K562 (cell line): ENCODE measurements around the gene DBX1. TPM values are rescaled to one million over a fixed set of nuclear protein-coding genes. Genes with fewer than 3 reads are reported as not detected.

Experiments used
- ATAC-seq: fragments of 200-7000 bp; cut with Tn5 transposase; 3 replicates; pipeline ENCODE4 v1.9.1; 2020; ENCODE audit warnings: moderate library complexity
- BruUV-seq: library from RNA; stranded (reverse); fragments of 400-500 nt; replicated peaks from 2 replicates; lab custom pipeline; 2021; lab: Mats Ljungman, UMichigan
- CTCF ChIA-PET: fragments of 300-600 bp; formaldehyde crosslinking; extraction: SDS; loops from one replicate; lab custom pipeline; 2021; ENCODE audit warnings: low intra/inter-chr PET ratio; lab: Yijun Ruan, JAX
- POLR2A ChIA-PET: fragments of 300-600, 350-650 bp; sonication (Branson Sonifier 250); formaldehyde crosslinking; extraction: SDS; loops from one replicate; lab custom pipeline; 2021; ENCODE audit warnings: antibody characterized with exemption, inconsistent platforms; lab: Yijun Ruan, JAX
- DNase-seq, 4 experiments: peaks; one replicate each; pipeline versions ENCODE4 v3.0.0 to v3.0.0-alpha.2; 2011 to 2018; ENCODE audit warnings: low spot score in 3 of 4, mixed read lengths in 3 of 4; ENCODE audit errors: extremely low read depth in 1 of 4
- FAIRE-seq: peaks from 2 replicates; lab custom pipeline; 2011; peaks lifted over from hg19 to GRCh38; lab: Jason Lieb, UNC
- H2AFZ ChIP-seq: 2 replicates; pipeline ENCODE4 v1.6.0; 2011; ENCODE audit warnings: low read depth, low read length, control low read depth, inconsistent platforms
- H3K27ac ChIP-seq: fragments of 200-600 bp; 3 replicates; pipeline ENCODE4 v1.8.0; 2011; ENCODE audit warnings: low read depth, mild to moderate bottlenecking, control low read depth, inconsistent platforms, low read length, moderate library complexity, mixed read lengths; ENCODE audit errors: extremely low read depth
- H3K27me3 ChIP-seq, 2 experiments: fragments of 300-600 bp in 1 of 2; 2 replicates in 1 of 2; 3 replicates in 1 of 2; pipeline versions ENCODE4 v1.6.0 to v1.8.0; 2011; ENCODE audit warnings: inconsistent platforms in 2 of 2, low read length in 2 of 2, mild to moderate bottlenecking in 1 of 2, mixed read lengths in 1 of 2, moderate library complexity in 1 of 2; ENCODE audit not compliant: control insufficient read depth in 2 of 2, insufficient read depth in 2 of 2
- H3K36me3 ChIP-seq: fragments of 300-600 bp; 3 replicates; pipeline ENCODE4 v1.8.0; 2011; ENCODE audit warnings: mild to moderate bottlenecking, low read length, inconsistent platforms; ENCODE audit not compliant: control insufficient read depth, insufficient read depth
- H3K4me1 ChIP-seq, 2 experiments: fragments of 200-600 bp in 1 of 2; replicated peaks in 1 of 2; 2 replicates in 1 of 2; 3 replicates in 1 of 2; pipeline versions ENCODE4 v1.5.1 to v1.8.0; 2011; ENCODE audit warnings: inconsistent platforms in 2 of 2, low read length in 2 of 2, mild to moderate bottlenecking in 1 of 2, mixed read lengths in 1 of 2, moderate library complexity in 1 of 2; ENCODE audit not compliant: control insufficient read depth in 2 of 2, insufficient read depth in 2 of 2
- H3K4me2 ChIP-seq: 2 replicates; pipeline ENCODE4 v1.6.1; 2011; ENCODE audit warnings: low read length, control low read depth, inconsistent platforms, mixed read lengths; ENCODE audit not compliant: insufficient read depth
- H3K4me3 ChIP-seq: fragments of 200-600 bp; sonication (generic), shearing (Covaris generic); 2 replicates; pipeline ENCODE4 v1.5.1; 2016; ENCODE audit warnings: control low read depth, inconsistent platforms
- H3K79me2 ChIP-seq: fragments of 200-600 bp; 3 replicates; pipeline ENCODE4 v1.8.0; 2011; ENCODE audit warnings: low read length, inconsistent platforms; ENCODE audit not compliant: control insufficient read depth, insufficient read depth
- H3K9ac ChIP-seq, 2 experiments: 2 replicates each; pipeline versions ENCODE4 v1.6.0 to v1.6.1; 2011; ENCODE audit warnings: low read depth in 2 of 2, low read length in 2 of 2, control low read depth in 1 of 2, inconsistent platforms in 1 of 2, mild to moderate bottlenecking in 1 of 2, mixed read lengths in 1 of 2; ENCODE audit not compliant: insufficient read depth in 1 of 2
- H3K9me1 ChIP-seq: one replicate; pipeline ENCODE4 v1.6.0; 2011; ENCODE audit warnings: inconsistent platforms, mild to moderate bottlenecking, low read length, moderate library complexity; ENCODE audit not compliant: control insufficient read depth, insufficient read depth
- H3K9me3 ChIP-seq: replicated peaks from 2 replicates; pipeline ENCODE4 v1.5.1; 2011; ENCODE audit warnings: low read depth, low read length, inconsistent platforms; ENCODE audit not compliant: control insufficient read depth, insufficient read depth
- H4K20me1 ChIP-seq: replicated peaks from 2 replicates; pipeline ENCODE4 v1.6.1; 2011; ENCODE audit warnings: low read length, inconsistent platforms, mixed read lengths; ENCODE audit not compliant: control insufficient read depth, insufficient read depth
- CBFA2T2 ChIP-seq: fragments of 450-650 bp; conservative IDR thresholded peaks from 2 replicates; pipeline ENCODE4 v1.6.1; 2017; ENCODE audit warnings: mild to moderate bottlenecking
- DACH1 ChIP-seq: fragments of 450-650 bp; IDR thresholded peaks from 2 replicates; pipeline ENCODE4 v1.6.1; 2018; ENCODE audit not compliant: partially characterized antibody
- HEY1 ChIP-seq: fragments of 250-450 bp; sonication (Bioruptor Pico); IDR thresholded peaks from 2 replicates; pipeline ENCODE4 v1.5.0; 2020; ENCODE audit warnings: mild to moderate bottlenecking, moderate library complexity, borderline replicate concordance
- POLR2AphosphoS5 ChIP-seq: IDR thresholded peaks from 2 replicates; pipeline ENCODE4 v1.6.1; 2011; ENCODE audit warnings: mild to moderate bottlenecking, low read depth, low read length, moderate library complexity; ENCODE audit not compliant: control insufficient read depth, insufficient read depth
- TGIF2 ChIP-seq: sonication (generic); formaldehyde crosslinking; IDR thresholded peaks from 2 replicates; pipeline ENCODE4 v1.8.1; 2022; ENCODE audit warnings: mild to moderate bottlenecking, missing genetic modification reagents, moderate library complexity
- ZBTB49 ChIP-seq: sonication (generic); formaldehyde crosslinking; IDR thresholded peaks from 2 replicates; pipeline ENCODE4 v1.8.0; 2022; ENCODE audit warnings: missing genetic modification reagents, mild to moderate bottlenecking, borderline replicate concordance
- ZSCAN32 ChIP-seq: fragments of 450-650 bp; formaldehyde crosslinking; IDR thresholded peaks from 2 replicates; pipeline ENCODE4 v1.4.0; 2020; ENCODE audit warnings: mild to moderate bottlenecking, moderate library complexity
- WGBS: fragments of 100-300 bp; shearing (Covaris generic); methylation state at CpG from one replicate; pipeline ENCODE4 v1.1.6; 2016; ENCODE audit warnings: low coverage, mixed read lengths; ENCODE audit not compliant: insufficient coverage; ENCODE audit errors: missing lambda C conversion rate; 5-methylcytosine and 5-hydroxymethylcytosine counted together
- in situ Hi-C: fragments of 300-500 bp; cut with MboI; formaldehyde crosslinking; loops from 4 replicates; pipeline ENCODE4 v1.15.0; 2018; ENCODE audit warnings: inconsistent platforms, mixed read lengths
- intact Hi-C: fragments of 100-400 bp; cut with micrococcal nuclease; formaldehyde crosslinking; loops from 2 replicates; pipeline ENCODE4 v1.14.2; 2022
- polyA plus RNA-seq, 8 experiments: library from polyadenylated mRNA; depleted of rRNA in 4 of 8; stranded (reverse) in 5 of 8; unstranded in 3 of 8; fragments of >200 nt; fragmentation: Nextera tagmentation in 2 of 8; fragmentation: Illumina TruSeq in 1 of 8; extraction: Ambion mirVana in 2 of 8; extraction: Trizol in 1 of 8; gene quantifications; 2 replicates each; pipeline versions ENCODE4 v1.2.1 to v1.2.3, GENCODE V29; 2011 to 2014; ENCODE audit warnings: inconsistent platforms in 1 of 8, missing spikeins in 1 of 8
- total RNA-seq, 7 experiments: library from RNA; depleted of rRNA in 6 of 7; stranded (reverse); fragments of >200 nt in 6 of 7; fragmentation: Illumina TruSeq in 2 of 7; extraction: Trizol in 2 of 7; gene quantifications; 2 replicates each; pipeline versions ENCODE4 v1.2.1 to v1.2.3, GENCODE V29; 2011 to 2021; ENCODE audit warnings: low replicate concordance in 1 of 7
- TF ChIP-seq, protein P1 (sequence below), 2 experiments: fragments of 450-650 bp in 1 of 2; IDR thresholded peaks; 2 replicates each; pipeline ENCODE4 v1.6.1; 2011 to 2017; ENCODE audit warnings: low read depth in 2 of 2, antibody characterized with exemption in 1 of 2, borderline replicate concordance in 1 of 2, low read length in 1 of 2, mild to moderate bottlenecking in 1 of 2, mixed read lengths in 1 of 2; ENCODE audit not compliant: control insufficient read depth in 1 of 2
- TF ChIP-seq, protein P2 (sequence below): fragments of 250-450 bp; sonication (Bioruptor Pico); IDR thresholded peaks from 2 replicates; pipeline ENCODE4 v1.9.0; 2021; ENCODE audit warnings: mild to moderate bottlenecking

The DBX1 gene
- total and polyA plus RNA-seq, 9 of the 15 experiments (the other 6 are each of a cell fraction or from before 2014, with no cell fraction given), result not detected

GRCh38 chr11:20154381-20154780 lies 5.9 kb downstream of the DBX1 start:
- Histone ChIP-seq H3K79me2 (no peaks in the 10 kb centered on the region), H3K36me3 (no peaks in the 10 kb centered on the region), H3K9me3 (no peaks in the 10 kb centered on the region), H3K9me1 (no peaks in the 10 kb centered on the region), H3K4me1 (peaks cover 0 to 12% of the 10 kb centered on the region in 2 experiments; a peak in 2 of 5 replicates), H4K20me1 (no peaks in the 10 kb centered on the region), H3K27ac (no peak overlapping the region), H3K4me2 (no peak overlapping the region), H3K9ac (no peak overlapping the region), H3K27me3 (peaks cover 23 to 32% of the 10 kb centered on the region in 2 experiments; a peak in 4 of 5 replicates), H2AFZ (no peak overlapping the region), H3K4me3 (no peak overlapping the region)
- FAIRE-seq (no peak), ATAC-seq (no peak), DNase-seq (no peak)
- in situ Hi-C loops (no loop called here), intact Hi-C loops (no loop called here)
- no TSS peak for BruUV-seq
- ChIA-PET CTCF (no interaction called here), POLR2A (no interaction called here)
- WGBS, result 5% methylated on average over 1 of the region's 1 CpG
- TF ChIP-seq HEY1 (CRISPR knock-in tag) (no peak), DACH1 (no peak), ZSCAN32 (CRISPR knock-in tag) (no peak)

- no peak for ATAC-seq
- H3K9me3 ChIP-seq, result no peaks in the 10 kb centered on the region
- in situ Hi-C loops, result loop anchor here (10.0 kb wide), 1 partner anchor 196 kb away; no protein-coding TSS in a partner anchor
- no peak for FAIRE-seq
- 3% methylated on average over 4 of the region's 4 CpGs for WGBS
- H3K9me1 ChIP-seq, result no peaks in the 10 kb centered on the region
- no peak for DNase-seq
- ChIA-PET POLR2A (no interaction called here), CTCF (no interaction called here)
- H3K27me3 ChIP-seq, result peaks cover 0 to 9% of the 10 kb centered on the region in 2 experiments; a peak in 2 of 5 replicates
- H3K9ac ChIP-seq, result no peak overlapping the region
- H3K79me2 ChIP-seq, result no peaks in the 10 kb centered on the region
- H2AFZ ChIP-seq, result no peak overlapping the region
- H3K4me3 ChIP-seq, result no peak overlapping the region
- no peaks in the 10 kb centered on the region for H3K4me1 ChIP-seq
- H4K20me1 ChIP-seq, result no peaks in the 10 kb centered on the region
- H3K27ac ChIP-seq, result no peak overlapping the region
- no peak overlapping the region for H3K4me2 ChIP-seq
- BruUV-seq, result no TSS peak
- intact Hi-C loops, result no loop called here
- no peaks in the 10 kb centered on the region for H3K36me3 ChIP-seq
- TF ChIP-seq ZBTB49 (CRISPR knock-in tag) (no peak), TGIF2 (CRISPR knock-in tag) (no peak), POLR2AphosphoS5 (no peak), CBFA2T2 (no peak)
- TF ChIP-seq, protein P1, sequence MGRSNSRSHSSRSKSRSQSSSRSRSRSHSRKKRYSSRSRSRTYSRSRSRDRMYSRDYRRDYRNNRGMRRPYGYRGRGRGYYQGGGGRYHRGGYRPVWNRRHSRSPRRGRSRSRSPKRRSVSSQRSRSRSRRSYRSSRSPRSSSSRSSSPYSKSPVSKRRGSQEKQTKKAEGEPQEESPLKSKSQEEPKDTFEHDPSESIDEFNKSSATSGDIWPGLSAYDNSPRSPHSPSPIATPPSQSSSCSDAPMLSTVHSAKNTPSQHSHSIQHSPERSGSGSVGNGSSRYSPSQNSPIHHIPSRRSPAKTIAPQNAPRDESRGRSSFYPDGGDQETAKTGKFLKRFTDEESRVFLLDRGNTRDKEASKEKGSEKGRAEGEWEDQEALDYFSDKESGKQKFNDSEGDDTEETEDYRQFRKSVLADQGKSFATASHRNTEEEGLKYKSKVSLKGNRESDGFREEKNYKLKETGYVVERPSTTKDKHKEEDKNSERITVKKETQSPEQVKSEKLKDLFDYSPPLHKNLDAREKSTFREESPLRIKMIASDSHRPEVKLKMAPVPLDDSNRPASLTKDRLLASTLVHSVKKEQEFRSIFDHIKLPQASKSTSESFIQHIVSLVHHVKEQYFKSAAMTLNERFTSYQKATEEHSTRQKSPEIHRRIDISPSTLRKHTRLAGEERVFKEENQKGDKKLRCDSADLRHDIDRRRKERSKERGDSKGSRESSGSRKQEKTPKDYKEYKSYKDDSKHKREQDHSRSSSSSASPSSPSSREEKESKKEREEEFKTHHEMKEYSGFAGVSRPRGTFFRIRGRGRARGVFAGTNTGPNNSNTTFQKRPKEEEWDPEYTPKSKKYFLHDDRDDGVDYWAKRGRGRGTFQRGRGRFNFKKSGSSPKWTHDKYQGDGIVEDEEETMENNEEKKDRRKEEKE (IDR thresholded peaks at IDR 0.05; ENCODE audit: borderline replicate concordance in 1 of 2, control insufficient read depth in 1 of 2, low read depth in 2 of 2, low read length in 1 of 2), result no peak
- TF ChIP-seq, protein P2, sequence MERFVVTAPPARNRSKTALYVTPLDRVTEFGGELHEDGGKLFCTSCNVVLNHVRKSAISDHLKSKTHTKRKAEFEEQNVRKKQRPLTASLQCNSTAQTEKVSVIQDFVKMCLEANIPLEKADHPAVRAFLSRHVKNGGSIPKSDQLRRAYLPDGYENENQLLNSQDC (CRISPR knock-in tag), result no peak
These were observed 21.6 kb downstream of the DBX1 start for GRCh38 chr11:20138707-20139106.
